Right renal cortex interstitium (tissue), 3 donors: ENCODE measurements around the gene MTREX. TPM values are rescaled to one million over a fixed set of nuclear protein-coding genes. Genes with fewer than 3 reads are reported as not detected.

Experiments used
- DNase-seq, 3 donors: peaks; one replicate each; pipeline ENCODE4 v3.0.0-alpha.2; 2013; ENCODE audit warnings: low read depth in 3 of 3, low spot score in 2 of 3
- polyA plus RNA-seq, 3 donors: library from polyadenylated mRNA; unstranded; fragments of 120-200 nt; gene quantifications; one replicate each; pipeline ENCODE4 v1.2.1, GENCODE V29; 2013; ENCODE audit not compliant: insufficient read length in 3 of 3

MTREX gene
- polyA plus RNA-seq, 3 donors = 92.9 to 100 (median 99.5) TPM

- DNase-seq = no peak
Measured at GRCh38 chr5:55459572-55459971, 151.8 kb downstream of the MTREX start.

- no peak for DNase-seq
Measured at GRCh38 chr5:55463613-55464012, 155.8 kb downstream of the MTREX start.

GRCh38 chr5:55467862-55468551 lies 160.2 kb downstream of the MTREX start:
- DNase-seq = no peak

- no peak for DNase-seq
Measured at GRCh38 chr5:55469839-55470238, 162.1 kb downstream of the MTREX start.

- DNase-seq = no peak
Measured at GRCh38 chr5:55470282-55470681, 162.5 kb downstream of the MTREX start.

GRCh38 chr5:55471468-55471867 lies 163.7 kb downstream of the MTREX start:
- no peak for DNase-seq

- DNase-seq = no peak
Measured at GRCh38 chr5:55472642-55473041, 164.9 kb downstream of the MTREX start.

Other genes with a start within 250 kb of the MTREX start
- gene GZMA, start 205.3 kb upstream of the MTREX start, polyA plus RNA-seq = 1 to 10 TPM in 1 of 3 donors, under 1 TPM in 2; 0.54 to 1.1 (median 0.83) TPM
- 10 to 100 TPM; 79.3 to 84.0 (median 80.5) TPM for gene GPX8, start 147.8 kb upstream of the MTREX start, polyA plus RNA-seq
- under 1 TPM; 0.69 to 0.89 (median 0.87) TPM for gene CDC20B, start 134.8 kb upstream of the MTREX start, polyA plus RNA-seq
- gene MCIDAS, start 80.7 kb upstream of the MTREX start, polyA plus RNA-seq = under 1 TPM; 0.76 to 0.94 (median 0.83) TPM
- 1 to 10 TPM; 3.4 to 6.9 (median 5.8) TPM for gene CCNO, start 74.4 kb upstream of the MTREX start, polyA plus RNA-seq
- 10 to 100 TPM; 42.0 to 48.9 (median 48.6) TPM for gene DHX29, start 295 bp upstream of the MTREX start, polyA plus RNA-seq
- 10 to 100 TPM; 81.1 to 95.3 (median 95.2) TPM for gene PLPP1, start 227.0 kb downstream of the MTREX start, polyA plus RNA-seq